8988T (cell line): ENCODE results near the gene OR2F2.

Experiments used
- DNase-seq: peaks from one replicate; pipeline ENCODE4 v3.0.0; 2011

The OR2F2 gene, protein sequence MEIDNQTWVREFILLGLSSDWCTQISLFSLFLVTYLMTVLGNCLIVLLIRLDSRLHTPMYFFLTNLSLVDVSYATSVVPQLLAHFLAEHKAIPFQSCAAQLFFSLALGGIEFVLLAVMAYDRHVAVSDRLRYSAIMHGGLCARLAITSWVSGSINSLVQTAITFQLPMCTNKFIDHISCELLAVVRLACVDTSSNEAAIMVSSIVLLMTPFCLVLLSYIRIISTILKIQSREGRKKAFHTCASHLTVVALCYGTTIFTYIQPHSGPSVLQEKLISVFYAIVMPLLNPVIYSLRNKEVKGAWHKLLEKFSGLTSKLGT

DNA sequence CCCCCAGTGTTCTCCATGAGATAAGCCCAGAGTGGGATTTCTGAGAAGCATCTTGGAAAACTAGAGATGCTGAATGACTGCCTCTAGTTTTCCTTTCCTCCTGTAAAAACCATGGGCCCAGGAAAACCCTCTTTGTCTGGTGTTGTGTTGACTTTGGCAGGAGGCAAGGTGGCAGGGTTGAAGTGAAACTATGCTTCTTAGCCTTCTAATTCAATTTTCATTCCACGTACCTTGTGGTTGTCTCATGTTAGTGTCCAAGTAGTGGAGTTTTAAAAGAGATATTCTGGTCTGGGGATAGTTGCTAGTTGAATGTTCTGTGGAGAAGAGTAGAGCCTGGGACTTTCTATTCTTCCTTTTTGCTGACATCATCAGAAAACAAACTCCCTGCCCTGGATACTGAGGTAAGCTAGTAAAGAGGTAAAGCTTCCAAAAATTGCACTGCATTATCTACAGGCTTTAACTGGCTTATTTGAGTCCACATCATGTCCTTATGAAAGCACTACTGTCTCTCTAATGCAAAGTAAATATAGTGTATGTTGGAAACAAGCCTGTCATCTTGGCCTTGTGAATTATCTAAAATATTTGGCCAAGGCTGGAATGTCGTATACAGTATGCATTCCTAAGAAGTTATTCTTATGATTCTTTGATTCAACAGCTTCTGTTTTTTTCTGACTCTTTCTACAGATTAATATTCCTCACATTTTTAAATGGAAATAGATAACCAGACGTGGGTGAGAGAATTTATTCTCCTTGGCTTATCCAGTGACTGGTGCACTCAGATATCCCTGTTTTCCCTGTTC, at the start of gene OR2F2:
Gene OR2F2 (plus strand): TSS at position 708 of the 800 bp plus-strand sequence. CDS start 0 bp downstream, at position 708.
- no peak for DNase-seq

DNA sequence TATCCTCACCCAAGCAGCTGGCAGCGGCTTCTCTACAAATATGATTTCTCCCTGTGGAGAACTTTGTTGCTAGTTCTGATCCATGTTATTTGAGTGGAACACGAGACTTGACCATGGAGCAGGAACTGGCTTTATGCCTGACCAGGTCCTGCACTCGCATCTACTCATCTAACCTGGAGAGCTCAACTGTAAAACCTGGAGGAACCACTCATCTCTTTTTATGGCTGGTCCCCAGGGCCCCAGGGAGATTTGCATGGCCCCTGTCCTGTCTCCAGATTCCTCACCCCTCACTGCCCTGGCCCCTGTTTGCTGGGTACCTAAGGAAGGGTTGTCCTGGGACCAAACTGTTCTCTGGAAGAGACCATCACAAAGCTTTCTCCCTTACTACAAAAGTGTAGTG, 49.1 kb upstream of the OR2F2 start:
- DNase-seq: no peak

DNA sequence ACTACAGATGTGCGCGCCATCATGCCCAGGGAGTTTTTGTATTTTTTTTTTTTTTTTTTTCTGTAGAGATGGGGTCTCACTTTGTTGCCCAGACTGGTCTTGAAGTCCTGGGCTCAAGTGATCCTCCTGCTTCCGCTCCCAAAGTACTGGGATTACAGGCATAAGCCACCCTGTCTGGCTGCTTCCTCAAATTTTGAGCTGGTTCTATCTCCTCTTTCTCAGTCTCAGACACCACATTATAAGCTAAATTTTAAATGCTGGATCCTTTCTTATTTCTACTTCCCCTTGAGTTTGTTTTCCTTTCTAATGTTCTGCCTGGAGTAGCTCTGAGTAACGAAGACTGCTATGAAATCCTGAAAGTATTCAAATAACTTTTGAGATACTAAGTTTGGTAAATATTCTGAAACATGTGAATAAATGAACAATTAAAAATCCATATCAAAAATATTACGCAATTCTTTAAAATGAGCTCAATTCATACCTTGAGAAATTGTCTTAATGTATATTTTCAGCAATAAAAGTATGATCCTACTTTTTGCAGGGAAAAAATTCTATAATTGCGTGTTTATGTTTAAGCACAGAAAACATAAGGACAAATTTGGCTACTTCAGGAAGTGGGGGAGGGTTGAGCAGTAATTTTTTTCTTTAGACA, 48.1 kb upstream of the OR2F2 start:
- DNase-seq: no peak

DNA sequence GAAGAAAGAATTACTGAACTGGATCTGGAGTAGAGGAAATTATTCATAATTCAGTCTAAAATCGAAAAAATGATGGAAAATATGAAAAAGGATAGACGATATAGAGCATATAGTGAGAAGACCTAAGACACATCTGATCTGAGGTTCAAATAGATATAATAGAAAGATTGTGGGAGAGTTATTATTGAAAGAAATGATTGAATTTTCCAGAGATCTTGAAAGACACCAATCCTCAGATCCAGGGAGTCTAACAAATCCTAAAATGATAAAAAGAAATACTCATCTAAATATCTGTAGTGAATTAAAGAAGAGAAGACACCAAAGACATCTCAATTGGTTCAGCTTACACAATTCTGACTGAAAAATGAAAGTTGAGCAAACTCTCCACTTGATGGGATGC, 46.0 kb upstream of the OR2F2 start:
- no peak for DNase-seq

DNA sequence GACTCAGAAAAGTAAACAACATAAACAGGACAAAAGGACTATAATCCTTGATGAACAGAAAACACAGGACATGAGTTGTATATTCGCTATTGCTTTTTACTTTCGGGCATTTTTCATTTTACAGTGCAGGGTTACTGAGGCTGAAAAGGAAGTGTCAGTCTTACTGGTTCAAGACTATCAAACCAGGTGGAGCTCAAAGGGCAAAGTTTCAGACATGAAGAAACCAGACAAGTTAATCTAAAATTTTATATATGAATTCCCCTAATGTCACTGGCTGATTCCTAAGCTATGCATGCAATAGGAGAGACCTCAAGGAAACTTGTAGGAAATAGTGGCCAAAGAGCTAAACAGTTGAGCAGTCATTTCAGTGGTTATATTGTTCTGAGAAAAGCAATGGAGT, 44.5 kb upstream of the OR2F2 start:
- DNase-seq: no peak

DNA sequence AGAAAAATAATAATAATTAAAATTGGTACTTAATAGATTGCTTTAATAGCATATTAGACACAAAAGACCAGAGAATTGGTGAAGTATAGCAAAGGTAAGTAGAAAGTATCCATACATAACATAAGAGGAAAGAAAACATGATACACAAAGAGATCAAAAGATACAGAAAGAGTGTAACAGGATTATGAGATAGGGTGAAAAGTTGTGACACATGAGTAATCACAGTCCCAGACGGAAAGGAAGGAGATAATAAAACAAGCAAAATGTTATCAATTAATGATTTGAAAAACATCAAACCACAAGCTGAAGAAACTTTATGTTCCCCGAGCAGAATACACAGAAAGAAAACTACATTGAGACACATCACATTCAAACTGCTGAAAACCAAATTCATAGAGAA, 43.6 kb upstream of the OR2F2 start:
- no peak for DNase-seq

DNA sequence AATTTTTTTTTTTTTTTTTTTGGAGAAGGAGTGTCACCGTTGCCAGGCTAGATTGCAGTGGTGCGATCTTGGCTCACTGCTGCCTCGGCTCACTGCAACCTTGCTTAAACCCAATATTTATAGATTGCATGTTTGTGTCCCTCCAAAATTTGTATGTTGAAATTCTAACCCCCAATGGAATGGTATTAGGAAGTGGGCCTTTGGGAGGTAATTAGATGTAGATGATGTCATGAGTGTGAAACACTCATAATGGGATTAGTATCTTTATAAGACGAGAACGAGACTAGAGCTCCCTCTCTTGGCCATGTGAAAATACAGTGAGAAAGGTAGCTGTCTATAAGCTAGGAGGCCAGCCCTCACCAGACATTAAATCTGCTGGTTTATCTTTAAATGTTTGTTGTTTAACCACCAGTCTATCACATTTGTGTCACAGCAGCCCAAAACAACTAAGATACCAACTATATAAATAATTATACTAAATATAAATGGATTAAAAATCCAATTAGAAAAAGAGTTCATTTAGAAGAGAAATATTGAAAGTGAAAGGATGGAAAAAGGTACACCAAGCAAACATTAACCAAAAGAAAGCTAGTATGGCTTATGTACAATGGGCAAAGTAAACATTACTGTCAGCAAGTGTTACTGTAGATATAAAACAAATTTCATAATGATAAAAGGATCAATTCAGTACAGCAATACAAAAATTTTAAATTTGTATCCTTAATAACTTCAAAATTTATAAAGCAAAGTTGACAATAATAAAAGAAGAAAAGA, 42.3 kb upstream of the OR2F2 start:
- DNase-seq: no peak

DNA sequence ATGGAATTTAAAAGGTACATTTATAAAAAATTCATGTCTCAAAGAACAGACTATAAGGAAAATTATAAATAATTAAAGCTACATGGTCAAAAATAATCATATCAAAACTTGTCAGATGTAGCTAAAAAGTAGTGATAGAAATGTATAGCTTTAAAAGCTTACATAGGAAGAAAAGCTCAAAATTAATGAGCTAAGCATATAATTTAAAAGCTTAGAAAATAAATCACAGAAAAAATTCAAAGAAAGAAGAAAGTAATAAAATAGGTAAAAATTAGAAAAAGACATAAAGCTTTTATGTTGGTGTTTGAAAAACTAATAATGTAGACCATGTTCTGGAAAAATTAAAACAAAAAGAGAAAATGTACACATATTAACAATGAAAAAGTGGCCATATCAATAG, 38.4 kb upstream of the OR2F2 start:
- no peak for DNase-seq

DNA sequence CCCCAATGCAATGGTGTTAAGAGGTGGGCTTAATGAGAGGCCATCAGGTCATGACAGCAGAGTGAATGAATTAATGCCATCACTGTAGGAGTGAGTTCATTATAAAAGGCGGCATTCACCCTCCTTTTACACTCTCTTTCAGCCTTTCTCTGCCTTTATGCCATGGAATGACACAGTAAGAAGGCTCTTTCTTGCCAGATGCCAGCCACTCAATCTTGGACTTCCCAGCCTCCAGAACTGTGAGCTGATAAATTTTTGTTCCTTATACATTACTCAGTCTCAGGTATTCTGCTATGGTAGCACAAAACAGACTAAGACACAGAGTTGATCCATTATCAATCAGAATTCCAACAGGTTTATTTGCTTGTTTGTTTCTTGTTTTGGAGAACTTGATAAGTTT, 36.2 kb upstream of the OR2F2 start:
- no peak for DNase-seq

DNA sequence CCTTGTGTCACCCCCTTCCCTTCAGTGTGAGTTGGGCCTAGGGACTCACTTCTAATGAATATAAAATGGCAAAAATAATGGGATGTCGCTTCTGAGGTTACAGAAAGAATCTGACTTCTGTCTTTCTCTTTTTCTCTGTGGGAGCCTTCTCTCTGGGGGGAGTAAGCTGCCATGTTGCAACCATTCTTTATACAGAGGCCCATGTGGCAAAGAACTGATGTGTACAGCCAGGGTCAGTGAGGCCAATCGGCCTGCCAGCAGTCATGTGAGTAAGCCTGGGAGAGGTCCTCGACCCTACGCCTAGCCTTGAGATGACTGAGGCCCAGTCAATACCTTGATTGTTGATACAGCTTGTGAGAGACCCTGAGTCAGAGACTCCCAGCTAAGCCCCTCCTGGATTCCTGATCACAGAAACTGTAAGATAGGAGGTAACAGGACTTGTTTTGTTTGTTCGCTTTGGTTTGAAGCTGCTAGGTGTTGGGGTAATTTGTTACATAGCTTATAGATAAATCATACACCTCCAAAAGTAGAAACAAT, 34.7 kb upstream of the OR2F2 start:
- DNase-seq: no peak

DNA sequence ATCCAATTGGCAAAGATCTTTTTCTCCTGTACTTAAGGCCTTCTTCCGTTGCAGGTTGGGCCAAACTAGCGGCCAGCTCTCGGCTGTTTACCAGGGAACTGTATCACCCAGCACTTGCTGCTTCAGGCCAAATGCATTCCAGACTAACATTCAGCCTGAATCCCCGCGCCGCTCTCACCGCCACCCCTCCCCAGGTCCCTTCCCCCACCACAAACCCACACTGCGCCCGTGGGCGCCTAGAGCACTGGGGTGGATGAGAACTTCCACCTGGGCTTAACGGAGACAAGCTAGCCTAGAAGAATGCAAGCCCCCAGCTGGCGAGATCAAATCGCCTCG, 33.7 kb upstream of the OR2F2 start:
- no peak for DNase-seq

DNA sequence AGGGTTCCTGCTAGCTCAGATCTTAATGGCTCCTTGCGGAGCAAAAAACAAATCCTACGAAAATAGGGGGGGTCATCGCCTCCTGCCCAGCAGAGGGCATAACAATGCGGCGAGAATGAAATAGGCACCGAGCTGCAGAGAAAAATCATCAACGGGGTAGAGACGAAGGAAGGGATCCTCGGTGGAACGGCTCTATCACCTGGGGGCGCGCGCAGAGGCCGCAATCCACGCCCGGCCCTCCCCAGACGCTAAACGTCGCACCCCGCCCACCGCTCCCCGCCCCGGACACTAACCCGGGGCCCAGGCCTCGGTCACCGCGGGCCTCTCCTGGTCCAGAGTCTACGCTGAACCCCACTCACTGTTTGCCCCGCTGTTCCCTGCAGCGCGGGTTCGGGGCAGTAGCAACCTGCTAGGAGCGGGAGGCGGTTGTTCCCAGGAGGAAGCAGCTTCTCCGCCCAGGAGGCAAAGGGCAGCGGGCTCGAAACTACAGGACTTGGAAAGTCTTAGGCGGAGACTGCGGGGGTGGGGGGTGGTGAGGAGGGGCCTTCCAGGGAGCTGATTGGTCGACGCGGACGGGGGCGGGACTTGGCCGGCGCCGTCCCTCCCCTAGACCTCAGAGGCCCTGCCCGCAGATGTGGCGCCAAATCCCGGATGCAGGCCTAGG, 33.2 kb upstream of the OR2F2 start, which contains the start of gene TCAF1:
Gene TCAF1 (minus strand): TSS at position 509 of the 664 bp plus-strand sequence. CDS start 25,568 bp downstream, outside the sequence.
- DNase-seq: peak; percentile 63

DNA sequence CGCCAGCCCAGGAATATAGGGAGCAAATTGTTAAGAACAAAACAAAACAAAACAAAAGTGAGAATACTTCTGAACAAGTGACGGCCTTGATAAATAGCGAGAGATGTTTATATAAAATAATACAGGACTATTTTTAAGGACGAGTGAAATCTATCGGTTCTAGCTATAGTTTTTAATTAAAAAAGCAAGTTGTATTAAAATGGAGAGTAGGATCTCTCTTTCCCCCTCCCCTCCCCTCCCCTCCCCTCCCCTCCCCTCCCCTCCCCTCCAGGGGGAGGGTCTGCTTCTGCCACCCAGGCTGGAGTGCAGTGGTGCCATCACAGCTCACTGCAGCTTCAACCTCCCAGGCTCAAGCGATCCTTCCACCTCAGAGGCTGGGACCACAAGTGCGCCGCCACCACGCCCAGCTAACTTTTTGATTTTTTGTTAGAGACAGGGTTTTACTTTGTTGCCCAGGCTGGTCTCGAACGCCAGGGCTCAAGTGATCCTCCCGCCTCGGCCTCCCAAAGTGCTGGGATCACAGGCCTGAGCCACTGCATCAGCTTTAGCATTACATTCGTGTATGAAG, 32.6 kb upstream of the OR2F2 start:
- DNase-seq: no peak

DNA sequence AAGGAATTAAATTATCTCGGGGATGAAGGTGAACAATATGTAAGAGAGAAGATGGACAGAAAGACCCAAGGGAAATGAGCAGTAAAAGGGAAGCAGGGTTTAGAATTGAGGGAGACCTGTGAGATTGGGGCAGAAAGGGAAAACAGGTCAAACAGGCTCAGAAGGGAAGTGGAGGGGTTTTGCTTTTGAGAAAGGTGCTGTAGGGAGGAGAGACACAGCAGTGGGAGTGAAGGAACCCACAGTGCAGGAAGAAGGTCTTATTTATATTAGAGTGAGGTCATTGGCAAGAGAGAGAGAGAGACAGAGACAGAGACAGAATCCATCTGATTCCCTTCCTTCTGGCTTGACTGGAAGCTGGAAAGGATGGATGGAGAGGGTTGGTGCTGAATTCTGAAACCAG, 29.5 kb upstream of the OR2F2 start:
- DNase-seq: no peak

DNA sequence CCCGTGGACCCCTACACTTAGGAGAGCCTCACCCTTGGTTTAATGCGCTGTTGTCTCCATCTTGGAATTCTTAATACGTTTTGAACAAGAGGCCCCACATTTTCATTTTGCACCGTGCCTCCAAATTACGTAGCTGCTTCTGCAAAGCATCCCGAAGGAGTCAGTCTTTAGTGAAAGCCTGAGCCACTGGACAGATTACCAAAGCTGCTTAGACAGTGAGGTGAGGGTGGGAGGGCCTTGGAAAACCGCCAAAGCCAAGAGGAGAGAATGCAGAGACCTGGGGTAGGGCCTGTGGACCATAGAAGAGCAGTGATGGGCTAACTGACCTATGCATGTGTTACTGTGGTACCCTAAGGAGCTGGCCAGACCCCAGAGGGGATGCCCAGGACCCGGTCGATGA, 28.9 kb upstream of the OR2F2 start:
- DNase-seq: no peak

DNA sequence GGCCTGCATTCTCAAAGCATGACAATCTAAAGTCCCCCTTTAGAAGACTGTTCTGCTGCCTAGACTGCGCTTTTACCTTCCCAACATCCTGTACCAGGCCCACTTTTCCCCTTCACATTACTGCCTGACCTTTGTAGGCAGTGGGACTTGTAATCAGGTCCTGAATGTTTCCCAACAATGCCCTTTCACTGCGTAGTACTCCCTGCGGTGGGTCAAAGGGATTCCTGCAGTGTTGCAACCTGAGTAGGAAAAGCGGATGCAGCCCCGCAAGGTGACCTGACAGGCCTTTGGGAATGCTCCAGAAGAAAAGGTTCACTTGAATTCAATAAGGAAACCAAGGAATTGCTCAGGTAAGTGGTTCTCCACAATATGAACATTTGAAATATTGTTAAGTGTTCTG, 28.1 kb upstream of the OR2F2 start:
- no peak for DNase-seq

DNA sequence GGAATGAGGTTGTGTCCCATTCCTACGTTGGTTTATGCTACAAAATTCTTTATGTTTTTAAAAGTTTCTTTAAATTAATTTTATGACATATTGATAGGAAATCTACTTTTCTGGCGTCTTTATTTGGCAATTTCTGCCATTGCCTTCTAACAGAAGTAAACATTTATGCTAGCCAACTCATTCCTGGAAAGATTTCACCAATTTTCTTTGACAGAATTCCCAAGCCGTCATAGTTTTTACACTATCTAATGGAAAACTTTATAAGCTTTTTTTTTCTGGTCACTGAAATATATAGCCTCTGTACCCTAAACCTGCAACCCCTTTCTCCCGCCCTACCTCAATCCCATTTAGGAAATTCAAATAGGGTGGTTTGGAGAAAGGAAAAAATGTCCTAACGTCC, 26.9 kb upstream of the OR2F2 start:
- DNase-seq: no peak

DNA sequence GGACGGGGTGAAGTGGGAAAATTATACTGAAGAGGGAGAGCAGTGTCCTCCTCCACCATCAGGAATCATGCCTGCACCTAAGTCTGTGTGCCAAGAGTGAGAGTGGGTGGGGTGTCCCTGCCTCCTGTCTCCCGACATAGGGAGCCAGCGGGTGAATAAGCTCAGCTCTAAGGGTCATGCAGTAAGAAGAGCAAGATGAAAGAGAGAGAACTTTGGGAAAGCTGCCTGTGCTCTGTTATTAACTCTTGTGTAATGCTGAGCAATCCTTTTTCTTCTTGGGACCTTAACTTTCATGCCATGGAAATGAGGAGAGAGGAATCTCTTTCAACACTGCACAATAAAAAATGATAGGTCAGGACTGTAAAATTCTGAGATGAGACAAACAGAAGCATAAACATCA, 25.2 kb upstream of the OR2F2 start:
- no peak for DNase-seq

DNA sequence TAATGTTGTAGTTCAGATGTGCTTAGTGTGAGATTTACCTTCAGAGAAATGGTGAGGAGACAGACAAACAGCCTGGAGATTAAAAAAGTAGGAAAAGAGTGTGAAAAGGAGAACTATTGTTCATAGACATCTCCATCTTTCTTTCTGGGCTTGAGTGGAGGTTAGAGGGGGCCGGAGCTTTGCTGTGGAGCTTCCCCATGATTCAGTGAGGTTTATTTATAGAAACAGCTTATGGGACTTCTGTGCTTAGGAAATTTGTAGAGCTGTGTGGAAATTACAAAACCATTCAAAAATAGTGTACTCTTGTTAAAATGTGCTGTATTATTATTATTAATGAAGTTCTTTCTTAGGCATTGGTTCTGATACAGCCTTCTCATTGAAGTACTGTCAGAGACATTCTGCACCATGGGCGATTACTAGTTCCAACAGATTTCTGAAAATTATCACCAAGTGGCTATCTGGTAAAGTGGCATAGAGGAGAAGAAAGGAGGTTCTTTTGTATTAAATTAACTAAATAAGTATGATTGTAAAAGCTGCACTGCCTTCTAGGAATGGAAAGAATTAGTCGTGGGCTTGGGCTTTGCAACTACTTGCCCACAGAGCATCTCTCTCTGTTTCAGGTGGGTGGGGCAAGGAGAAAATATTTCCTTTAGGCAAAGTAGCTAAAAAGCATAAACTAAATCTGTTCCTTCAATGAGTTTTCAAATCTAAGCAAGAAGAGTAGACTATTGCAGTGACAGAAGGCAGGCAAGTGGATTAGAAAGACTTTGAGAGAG, 24.4 kb upstream of the OR2F2 start:
- no peak for DNase-seq

DNA sequence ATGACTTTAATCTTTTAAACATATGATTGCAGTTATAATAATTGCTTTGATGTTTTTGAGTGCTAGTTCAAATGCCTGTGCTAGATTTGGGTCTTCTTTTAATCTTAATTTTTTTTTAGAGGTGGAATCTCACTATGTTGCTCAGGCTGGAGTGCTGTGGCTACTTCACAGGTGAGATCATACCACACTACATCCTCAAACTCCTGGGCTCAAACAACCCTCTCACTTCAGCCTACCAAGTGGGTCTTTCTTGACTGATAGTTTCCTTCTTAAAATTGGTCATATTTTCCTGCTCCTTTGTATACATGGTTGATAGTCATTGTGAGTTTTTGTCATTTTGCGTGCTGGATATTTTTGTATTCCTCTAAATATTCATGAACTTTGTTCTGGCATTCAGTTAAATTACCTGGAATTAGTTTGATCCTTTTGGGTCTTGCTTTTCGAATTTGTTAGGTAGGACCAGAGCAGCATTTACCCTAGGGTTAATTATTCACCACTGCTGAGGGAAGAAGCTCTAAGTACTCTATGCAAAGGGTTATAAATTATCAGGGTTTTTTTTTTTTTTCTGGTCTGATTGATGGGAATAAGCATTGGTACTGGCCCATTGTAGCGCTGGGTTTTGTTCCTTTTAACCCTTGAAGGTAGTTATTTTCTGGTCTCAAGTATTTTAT, 21.0 kb upstream of the OR2F2 start:
- no peak for DNase-seq
